ENCODE measurements around the gene MRPL19. TPM values are rescaled to one million over a fixed set of nuclear protein-coding genes. Genes with fewer than 3 reads are reported as not detected.

MRPL19 gene
- total and polyA plus RNA-seq, 2 of the 13 experiments (the other 11 are each of a cell fraction or from before 2014, with no cell fraction given), result 43.2 to 163 TPM

- TF ChIP-seq ZNF362 (CRISPR knock-in tag; IDR thresholded peaks at IDR 0.05; ENCODE audit: borderline replicate concordance) (peak; percentile 68), SP1 (IDR thresholded peaks at IDR 0.05) (no peak), SP1 (CRISPR knock-in tag; IDR thresholded peaks at IDR 0.05) (peak; percentile 86), ZNF292 (CRISPR knock-in tag; IDR thresholded peaks at IDR 0.05; ENCODE audit: borderline replicate concordance, low read depth) (peak; percentile 26; the same call in 1 of the 2 replicates), SALL1 (CRISPR knock-in tag; IDR thresholded peaks at IDR 0.05) (peak; percentile 98), ZNF768 (CRISPR knock-in tag; IDR thresholded peaks at IDR 0.05) (peak; percentile 91; the same call in 1 of the 2 replicates), ZNF589 (CRISPR knock-in tag; conservative IDR thresholded peaks at IDR 0.05) (peak; percentile 100), ZNF331 (CRISPR knock-in tag; IDR thresholded peaks at IDR 0.05) (peak; percentile 98; the same call in 1 of the 2 replicates), ZHX2 (IDR thresholded peaks at IDR 0.05; ENCODE audit: low read depth) (peak; percentile 76), ZHX2 (CRISPR knock-in tag; IDR thresholded peaks at IDR 0.05; ENCODE audit: borderline replicate concordance) (peak; percentile 99), ZNF260 (CRISPR knock-in tag; IDR thresholded peaks at IDR 0.05; ENCODE audit: borderline replicate concordance, low read depth) (0 out of 2 replicates have a peak, but pooled peaks have one; percentile 93), ZNF652 (CRISPR knock-in tag; IDR thresholded peaks at IDR 0.05; ENCODE audit: borderline replicate concordance, low read depth) (no peak), GTF3A (CRISPR knock-in tag; conservative IDR thresholded peaks at IDR 0.05) (peak; percentile 92), MZF1 (CRISPR knock-in tag; IDR thresholded peaks at IDR 0.05; ENCODE audit: borderline replicate concordance) (no peak), ZNF556 (CRISPR knock-in tag; IDR thresholded peaks at IDR 0.05; ENCODE audit: borderline replicate concordance) (peak; percentile 97), ATM (IDR thresholded peaks at IDR 0.05; ENCODE audit: borderline replicate concordance) (no peak), NFKBIZ (CRISPR knock-in tag; IDR thresholded peaks at IDR 0.05) (peak; percentile 96; the same call in 1 of the 2 replicates), ZNF674 (CRISPR knock-in tag; IDR thresholded peaks at IDR 0.05; ENCODE audit: low read depth) (peak; percentile 92; the same call in 1 of the 2 replicates), ZSCAN31 (CRISPR knock-in tag; IDR thresholded peaks at IDR 0.05; ENCODE audit: low read depth) (peak; percentile 99), NR2C2 (CRISPR knock-in tag; IDR thresholded peaks at IDR 0.05; ENCODE audit: borderline replicate concordance) (peak; percentile 82), ZNF234 (CRISPR knock-in tag; conservative IDR thresholded peaks at IDR 0.05) (peak; percentile 99), AGO1 (IDR thresholded peaks at IDR 0.05; ENCODE audit: low read depth, low read length, poor library complexity, severe bottlenecking) (peak; percentile 75)
Observed at GRCh38 chr2:75710577-75711253, 64.1 kb downstream of the MRPL19 start, which contains the start of gene GCFC2 (continued).

Measured in HepG2 (cell line).